Amniotic stem cell (primary cell): Measurements from ENCODE around the gene AGAP1.
A peak's percentile ranks its signal among the peaks of the same experiment; 100 is the strongest.
"Not testable (repeated sequence)": the region's sequence is repeated elsewhere in the genome, so short reads cannot be mapped to it uniquely, and the experiment has no call there.

ENCODE experiments used
- DNase-seq: peaks from one replicate; lab custom pipeline; 2025; lab: John Stamatoyannopoulos, UW

AGAP1 gene

GRCh38 chr2:235592430-235592829, 98.6 kb downstream of the AGAP1 start:
- no peak for DNase-seq

- DNase-seq = no peak
Observed at GRCh38 chr2:235592836-235593235, 99.0 kb downstream of the AGAP1 start.

- DNase-seq = peak; percentile 61
Observed at GRCh38 chr2:235594041-235594440, 100.2 kb downstream of the AGAP1 start.

GRCh38 chr2:235594964-235595363, 101.1 kb downstream of the AGAP1 start:
- DNase-seq = no peak

- peak; percentile 60 for DNase-seq
Observed at GRCh38 chr2:235595422-235596010, 101.7 kb downstream of the AGAP1 start.

GRCh38 chr2:235596272-235596671, 102.4 kb downstream of the AGAP1 start:
- no peak for DNase-seq

- DNase-seq = no peak
Observed at GRCh38 chr2:235597081-235597615, 103.3 kb downstream of the AGAP1 start.

GRCh38 chr2:235598026-235598425, 104.2 kb downstream of the AGAP1 start:
- no peak for DNase-seq

- DNase-seq = no peak
Observed at GRCh38 chr2:235598532-235599531, 105.0 kb downstream of the AGAP1 start.

GRCh38 chr2:235599596-235600338, 105.9 kb downstream of the AGAP1 start:
- DNase-seq = no peak

- no peak for DNase-seq
Observed at GRCh38 chr2:235600406-235600805, 106.6 kb downstream of the AGAP1 start.

GRCh38 chr2:235600926-235601325, 107.1 kb downstream of the AGAP1 start:
- no peak for DNase-seq

GRCh38 chr2:235601960-235602704, 108.3 kb downstream of the AGAP1 start:
- DNase-seq = no peak

- not testable (repeated sequence) for DNase-seq
Observed at GRCh38 chr2:235602971-235603370, 109.1 kb downstream of the AGAP1 start.

GRCh38 chr2:235603659-235604058, 109.8 kb downstream of the AGAP1 start:
- no peak for DNase-seq

- peak; percentile 76 for DNase-seq
Observed at GRCh38 chr2:235605312-235606003, 111.6 kb downstream of the AGAP1 start.

- DNase-seq = no peak
Observed at GRCh38 chr2:235606004-235606715, 112.3 kb downstream of the AGAP1 start.

GRCh38 chr2:235607546-235608199, 113.8 kb downstream of the AGAP1 start:
- DNase-seq = no peak

- DNase-seq = no peak
Observed at GRCh38 chr2:235608200-235608887, 114.5 kb downstream of the AGAP1 start.
